ENCODE data around the gene UIMC1.

The UIMC1 gene

DNA sequence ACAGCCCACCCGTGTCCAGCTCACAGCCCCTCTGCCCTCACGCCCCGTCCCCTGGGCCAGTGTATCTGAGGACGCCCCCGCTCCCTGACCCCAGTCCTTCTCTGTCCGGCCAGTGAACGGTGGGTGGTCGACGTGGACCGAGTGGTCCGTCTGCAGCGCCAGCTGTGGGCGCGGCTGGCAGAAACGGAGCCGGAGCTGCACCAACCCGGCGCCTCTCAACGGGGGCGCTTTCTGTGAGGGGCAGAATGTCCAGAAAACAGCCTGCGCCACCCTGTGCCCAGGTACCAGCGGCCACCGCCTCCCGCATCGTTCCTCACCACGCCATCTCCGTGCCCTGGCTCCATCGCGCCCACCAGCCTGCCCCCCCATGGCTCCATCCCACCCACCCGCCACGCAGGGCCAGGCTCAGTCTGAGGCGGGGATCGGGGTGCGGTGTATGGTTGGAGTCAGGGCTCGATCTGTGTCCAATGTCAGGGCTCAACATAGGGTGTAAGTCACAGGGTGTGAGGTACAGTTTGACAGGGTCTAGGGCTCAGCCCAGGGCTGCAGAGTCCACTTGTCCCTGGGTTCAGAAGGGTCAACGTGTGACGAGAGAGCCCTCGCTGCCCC lies 137.0 kb downstream of the UIMC1 start:
- H3K4me1 Mint-ChIP-seq: peaks cover 22% of the 10 kb centered on the region
- peaks cover 0 to 23% of the 10 kb centered on the region in 2 donors for H3K9me3 Mint-ChIP-seq
- H3K27ac Mint-ChIP-seq: no peak overlapping the region
- peak; percentile 40 for ATAC-seq
- H3K4me3 Mint-ChIP-seq: no peak overlapping the region
- H3K27me3 Mint-ChIP-seq: peaks cover 42% of the 10 kb centered on the region
- no peak for DNase-seq

DNA sequence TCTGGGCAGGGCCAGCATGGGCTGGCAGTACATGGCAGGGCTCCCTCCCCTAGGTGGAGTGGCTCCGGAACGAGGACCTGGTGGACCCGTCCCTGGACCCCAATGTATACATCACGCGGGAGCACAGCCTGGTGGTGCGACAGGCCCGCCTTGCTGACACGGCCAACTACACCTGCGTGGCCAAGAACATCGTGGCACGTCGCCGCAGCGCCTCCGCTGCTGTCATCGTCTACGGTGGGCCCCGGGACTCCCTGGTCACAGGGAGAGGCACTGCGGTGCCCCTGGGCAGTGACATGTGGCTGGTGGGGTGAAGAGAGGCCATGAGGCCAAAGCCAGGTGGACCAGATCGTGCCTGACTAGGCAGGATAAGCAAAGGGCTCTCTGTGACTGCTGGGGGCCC lies 137.8 kb downstream of the UIMC1 start:
- Mint-ChIP-seq H3K27ac (no peak overlapping the region), H3K4me1 (peaks cover 19% of the 10 kb centered on the region), H3K27me3 (peaks cover 42% of the 10 kb centered on the region), H3K4me3 (no peak overlapping the region), H3K9me3 (peaks cover 0 to 19% of the 10 kb centered on the region in 2 donors)
- no peak for ATAC-seq
- DNase-seq: no peak

DNA sequence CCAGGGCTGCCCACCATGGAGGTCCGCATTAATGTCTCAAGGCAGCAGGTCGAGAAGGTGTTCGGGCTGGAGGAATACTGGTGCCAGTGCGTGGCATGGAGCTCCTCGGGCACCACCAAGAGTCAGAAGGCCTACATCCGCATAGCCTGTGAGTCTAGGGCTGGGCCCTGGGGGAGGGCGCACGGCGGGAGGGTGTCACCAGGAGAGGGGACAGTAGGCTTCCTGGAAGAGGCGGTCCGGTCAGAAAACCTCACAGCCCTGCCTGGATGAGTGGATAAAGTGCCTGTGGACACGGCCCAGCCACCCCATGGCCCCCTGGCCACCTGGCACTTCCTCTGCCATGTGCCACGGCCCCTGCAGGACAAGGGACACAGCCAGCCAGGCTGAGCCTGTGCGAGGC lies 138.5 kb downstream of the UIMC1 start:
- Mint-ChIP-seq H3K27me3 (peaks cover 47% of the 10 kb centered on the region), H3K27ac (no peak overlapping the region), H3K4me1 (peaks cover 15% of the 10 kb centered on the region), H3K9me3 (peaks cover 0 to 13% of the 10 kb centered on the region in 2 donors), H3K4me3 (no peak overlapping the region)
- ATAC-seq (no peak), DNase-seq (no peak)

DNA sequence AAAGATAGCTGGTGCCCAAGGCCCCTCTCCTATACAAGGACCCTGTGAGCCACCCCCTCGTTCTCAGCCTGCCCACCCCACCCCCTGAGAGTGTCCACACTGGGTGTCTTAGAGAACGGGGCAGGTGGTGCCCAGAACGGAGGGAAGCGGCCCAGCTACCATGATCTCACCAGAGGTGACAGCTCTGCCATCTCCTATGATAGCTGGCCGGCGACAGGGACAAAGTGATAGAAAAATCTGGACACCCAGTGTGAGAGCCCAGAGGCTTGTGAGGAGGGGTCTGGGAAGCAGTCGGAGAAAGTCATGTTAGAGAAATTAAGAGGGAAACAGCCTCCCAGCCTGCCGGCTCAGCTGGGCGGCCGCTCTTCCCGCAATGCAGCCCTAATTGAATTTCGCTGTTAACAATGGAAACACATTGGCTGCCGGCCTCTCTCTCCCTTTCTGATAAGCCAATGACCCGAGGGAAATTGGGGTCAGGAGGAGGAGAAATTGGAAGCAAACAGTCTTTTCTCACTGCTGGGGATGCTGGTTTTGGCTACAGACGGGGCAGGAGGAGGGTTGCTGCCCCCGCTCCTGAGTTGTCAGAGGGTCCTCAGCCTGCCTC lies 139.8 kb downstream of the UIMC1 start:
- peaks cover 60% of the 10 kb centered on the region for H3K27me3 Mint-ChIP-seq
- ATAC-seq: no peak
- H3K9me3 Mint-ChIP-seq: peaks cover 0 to 8% of the 10 kb centered on the region in 2 donors

DNA sequence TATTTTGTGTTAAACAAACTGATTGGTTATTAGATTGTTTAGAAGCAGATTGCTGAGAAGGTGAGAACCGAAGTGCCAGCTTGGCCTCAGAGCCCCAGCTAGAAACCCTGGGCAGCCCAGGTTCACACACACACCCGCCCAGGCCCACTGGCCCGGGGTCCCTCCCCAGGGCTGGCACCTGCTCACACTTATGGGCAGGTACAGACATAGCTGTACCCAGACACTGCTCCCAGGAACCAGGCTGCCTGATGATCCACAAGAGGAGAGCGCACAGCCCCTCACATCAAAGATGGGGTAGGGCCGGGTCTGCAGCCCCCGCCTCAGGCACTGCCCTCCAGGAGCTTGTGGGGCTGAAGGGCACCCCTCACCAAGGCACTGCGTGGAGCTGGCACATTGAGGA lies 140.6 kb downstream of the UIMC1 start:
- Mint-ChIP-seq H3K9me3 (peaks cover 0 to 8% of the 10 kb centered on the region in 2 donors), H3K27ac (no peak overlapping the region), H3K4me3 (no peak overlapping the region), H3K4me1 (peaks cover 17% of the 10 kb centered on the region), H3K27me3 (peaks cover 69% of the 10 kb centered on the region)
- ATAC-seq: no peak
- DNase-seq: no peak

More for the DNA sequence above, 139.8 kb downstream of the UIMC1 start:
- H3K27ac Mint-ChIP-seq: no peak overlapping the region
- H3K4me3 Mint-ChIP-seq: no peak overlapping the region
- peaks cover 17% of the 10 kb centered on the region for H3K4me1 Mint-ChIP-seq
- no peak for DNase-seq

- Mint-ChIP-seq H3K4me1 (peaks cover 11% of the 10 kb centered on the region), H3K9me3 (no peaks in the 10 kb centered on the region), H3K27me3 (peaks cover 79% of the 10 kb centered on the region), H3K4me3 (no peak overlapping the region), H3K27ac (no peak overlapping the region)
- DNase-seq (no peak), ATAC-seq (no peak)
These were observed 141.8 kb downstream of the UIMC1 start for GRCh38 chr5:176864755-176865154.

GRCh38 chr5:176863765-176864098 lies 142.8 kb downstream of the UIMC1 start:
- Mint-ChIP-seq H3K9me3 (no peaks in the 10 kb centered on the region), H3K27me3 (peaks cover 80% of the 10 kb centered on the region), H3K4me1 (peaks cover 7% of the 10 kb centered on the region), H3K4me3 (no peak overlapping the region), H3K27ac (no peak overlapping the region)
- DNase-seq: no peak
- ATAC-seq: no peak

DNA sequence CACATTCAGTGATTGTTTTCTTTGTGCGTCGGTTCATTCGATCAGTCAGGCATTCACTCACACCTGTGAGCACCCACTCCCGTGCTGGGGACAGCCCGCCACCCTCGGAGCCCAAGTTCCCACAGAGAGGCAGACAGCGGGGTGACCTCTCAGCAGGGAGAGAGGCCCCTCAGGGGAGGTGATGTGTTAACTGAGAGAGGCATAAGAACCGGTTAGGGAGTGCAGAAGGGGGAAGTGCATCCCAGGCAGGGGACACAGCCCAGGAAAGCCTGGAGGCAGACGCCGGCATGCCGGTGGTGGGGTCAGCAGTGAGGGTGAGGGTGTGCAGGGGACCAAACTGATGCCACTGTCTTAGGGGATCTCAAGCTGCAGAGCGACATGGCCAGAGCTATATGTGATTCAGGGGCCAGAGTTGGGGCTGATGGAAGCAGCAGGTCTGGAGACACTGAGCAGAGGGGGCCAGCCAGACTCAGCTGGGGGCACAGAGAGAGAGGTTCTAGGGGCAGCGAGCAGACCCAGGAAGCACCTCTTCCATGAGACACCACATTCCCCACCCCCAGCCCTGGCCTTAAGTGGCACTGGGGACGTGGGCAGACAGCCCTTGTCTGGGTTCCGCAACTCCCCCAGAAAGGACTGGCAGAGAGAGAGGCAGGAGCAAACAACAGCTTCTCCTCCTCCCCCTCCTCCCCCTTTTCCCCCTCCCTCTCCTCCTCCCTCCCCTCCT lies 143.4 kb downstream of the UIMC1 start:
- Mint-ChIP-seq H3K27me3 (peaks cover 85% of the 10 kb centered on the region), H3K27ac (no peak overlapping the region), H3K4me1 (peaks cover 5% of the 10 kb centered on the region), H3K9me3 (no peaks in the 10 kb centered on the region), H3K4me3 (no peak overlapping the region)
- DNase-seq: no peak
- no peak for ATAC-seq

DNA sequence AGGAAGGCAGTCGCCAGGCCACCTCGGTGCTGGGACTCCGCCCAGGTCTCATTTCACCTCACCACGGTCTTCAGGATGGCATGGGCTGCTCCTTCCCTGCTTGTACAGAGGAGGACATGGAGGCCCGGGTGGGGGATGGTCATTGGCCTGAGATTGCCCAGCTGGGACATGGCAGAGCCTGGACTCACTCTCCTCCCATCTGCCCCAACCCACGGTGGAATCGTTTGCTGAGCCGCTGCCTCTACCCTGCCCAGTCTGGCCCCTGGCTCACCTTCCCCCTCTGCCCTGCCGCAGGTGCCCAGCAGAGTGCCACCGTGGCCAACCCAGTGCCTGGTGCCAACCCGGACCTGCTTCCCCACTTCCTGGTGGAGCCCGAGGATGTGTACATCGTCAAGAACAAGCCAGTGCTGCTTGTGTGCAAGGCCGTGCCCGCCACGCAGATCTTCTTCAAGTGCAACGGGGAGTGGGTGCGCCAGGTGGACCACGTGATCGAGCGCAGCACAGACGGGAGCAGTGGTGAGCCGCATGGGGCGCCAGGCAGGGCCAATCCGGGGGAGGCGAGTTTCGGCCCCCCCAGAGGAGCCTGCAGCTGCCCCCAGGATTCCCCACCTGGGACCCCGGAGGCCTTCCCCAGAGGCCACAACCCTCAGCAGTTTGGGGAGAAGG lies 144.1 kb downstream of the UIMC1 start:
- ATAC-seq (no peak), DNase-seq (no peak)
- H3K27me3 Mint-ChIP-seq: peaks cover 89% of the 10 kb centered on the region

DNA sequence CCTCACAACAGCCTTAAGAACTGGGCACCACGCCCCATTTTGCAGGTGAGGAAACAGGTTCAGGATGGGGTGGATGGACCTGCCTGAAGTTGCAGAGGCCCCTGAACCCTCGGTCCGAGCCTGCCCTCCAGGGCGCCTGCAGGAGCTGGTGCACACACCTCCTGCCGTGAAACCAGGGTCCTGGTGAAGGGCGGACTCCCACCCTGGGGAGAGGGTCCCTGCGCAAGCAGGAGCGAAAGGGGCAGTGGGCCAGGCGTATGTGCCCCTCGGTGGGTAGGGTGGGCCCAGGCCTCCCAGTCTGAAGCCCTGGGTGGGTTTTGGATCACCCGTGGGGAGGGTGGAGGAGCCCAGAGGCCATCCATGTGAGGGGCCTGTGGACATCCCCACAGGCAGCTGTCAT lies 145.3 kb downstream of the UIMC1 start:
- no peak for DNase-seq
- H3K4me1 Mint-ChIP-seq: peaks cover 5% of the 10 kb centered on the region
- H3K27me3 Mint-ChIP-seq: peaks cover 87% of the 10 kb centered on the region
- no peaks in the 10 kb centered on the region for H3K9me3 Mint-ChIP-seq
- H3K27ac Mint-ChIP-seq: no peak overlapping the region
- peak; percentile 21 for ATAC-seq
- no peak overlapping the region for H3K4me3 Mint-ChIP-seq

More for the DNA sequence above, 144.1 kb downstream of the UIMC1 start:
- H3K4me3 Mint-ChIP-seq: no peak overlapping the region
- H3K9me3 Mint-ChIP-seq: no peaks in the 10 kb centered on the region
- no peak overlapping the region for H3K27ac Mint-ChIP-seq
- peaks cover 5% of the 10 kb centered on the region for H3K4me1 Mint-ChIP-seq

DNA sequence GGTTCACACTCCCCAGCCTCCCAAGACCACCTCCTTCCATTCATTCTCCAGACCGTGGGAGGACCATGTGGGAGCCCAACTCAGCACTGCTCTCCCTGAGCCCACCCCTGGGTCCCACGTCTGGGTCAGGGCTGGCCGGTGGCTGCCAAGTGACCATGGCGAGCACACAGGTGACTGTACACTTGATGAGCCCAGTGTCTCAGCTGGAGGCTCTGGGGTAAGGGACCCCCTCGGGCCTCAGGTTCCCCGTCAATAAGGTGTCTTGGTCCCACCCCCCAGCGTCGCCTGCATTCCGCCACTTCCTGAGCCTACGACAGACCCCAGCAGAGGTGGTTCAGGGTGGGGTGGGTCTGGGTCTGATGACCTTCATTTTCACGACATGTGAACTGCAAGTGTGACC lies 146.2 kb downstream of the UIMC1 start:
- Mint-ChIP-seq H3K9me3 (no peaks in the 10 kb centered on the region), H3K27ac (no peak overlapping the region), H3K4me1 (peaks cover 5% of the 10 kb centered on the region), H3K27me3 (peaks cover 78% of the 10 kb centered on the region), H3K4me3 (no peak overlapping the region)
- DNase-seq: no peak
- ATAC-seq: no peak

DNA sequence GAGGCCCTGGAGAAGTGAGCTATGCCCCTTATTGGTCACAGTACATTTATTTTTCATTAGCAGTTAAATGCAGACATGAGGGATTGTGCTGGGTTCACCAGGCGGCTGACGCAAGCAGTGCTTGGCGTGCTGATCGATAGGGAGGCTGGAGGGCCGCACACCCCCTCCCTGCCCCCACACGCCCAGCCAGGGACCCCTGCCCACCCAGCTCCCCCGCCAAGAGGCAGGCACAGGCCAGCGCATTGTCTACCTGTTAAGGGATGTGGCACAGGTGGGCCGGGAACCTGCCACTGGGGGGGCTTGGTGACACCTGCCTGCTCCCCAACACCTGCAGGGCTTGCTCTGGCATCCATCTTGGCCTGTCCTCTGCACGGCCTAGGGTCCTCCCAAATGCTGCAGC lies 146.7 kb downstream of the UIMC1 start:
- Mint-ChIP-seq H3K9me3 (no peaks in the 10 kb centered on the region), H3K27ac (no peak overlapping the region)
- DNase-seq: no peak

GRCh38 chr5:176857894-176858273 lies 148.7 kb downstream of the UIMC1 start:
- peaks cover under 1% of the 10 kb centered on the region for H3K4me1 Mint-ChIP-seq

More for the DNA sequence above, 146.7 kb downstream of the UIMC1 start:
- no peak overlapping the region for H3K4me3 Mint-ChIP-seq
- H3K4me1 Mint-ChIP-seq: peaks cover 5% of the 10 kb centered on the region
- ATAC-seq: no peak
- peaks cover 73% of the 10 kb centered on the region for H3K27me3 Mint-ChIP-seq

DNA sequence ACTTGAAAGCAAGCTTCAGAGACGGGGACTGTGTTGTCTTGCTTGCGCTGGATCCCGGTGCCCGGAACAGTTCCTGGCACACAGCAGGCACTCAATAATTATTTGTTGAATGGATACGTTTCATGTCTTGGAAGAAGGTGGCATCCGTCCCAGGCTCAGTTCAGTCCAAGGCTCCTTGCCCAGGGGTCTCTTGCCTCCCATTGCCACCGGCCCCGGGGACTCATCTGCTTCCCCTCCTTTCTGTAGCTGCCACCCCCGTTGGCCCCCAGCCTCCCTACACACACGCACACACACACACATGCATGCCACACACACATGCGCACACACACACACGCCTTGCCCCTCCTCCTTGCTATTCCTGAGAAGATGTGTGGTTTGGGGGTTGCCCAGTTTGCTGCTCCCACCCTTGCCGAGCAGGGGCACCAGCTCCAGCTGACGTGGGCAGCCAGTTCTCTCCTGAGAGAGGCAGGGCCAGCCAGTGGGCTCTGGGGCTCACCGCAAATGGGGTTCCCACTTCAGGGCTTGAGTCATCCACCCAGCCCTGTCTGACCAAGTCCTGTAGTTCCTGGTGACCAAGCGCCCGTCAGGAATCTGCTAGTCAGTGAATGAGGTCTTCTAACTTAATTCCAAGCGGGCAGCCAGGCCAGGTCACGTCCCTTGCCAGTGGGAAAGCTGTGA lies 149.2 kb downstream of the UIMC1 start:
- Mint-ChIP-seq H3K4me1 (no peaks in the 10 kb centered on the region), H3K27ac (peak overlapping the region in 1 of 2 donors; percentile 16), H3K9me3 (no peaks in the 10 kb centered on the region), H3K4me3 (no peak overlapping the region), H3K27me3 (peaks cover 55% of the 10 kb centered on the region)
- DNase-seq (no peak), ATAC-seq (no peak)

More at GRCh38 chr5:176857894-176858273, 148.7 kb downstream of the UIMC1 start:
- ATAC-seq: no peak
- no peak for DNase-seq
- Mint-ChIP-seq H3K9me3 (no peaks in the 10 kb centered on the region), H3K27ac (no peak overlapping the region), H3K27me3 (peaks cover 56% of the 10 kb centered on the region), H3K4me3 (no peak overlapping the region)

GRCh38 chr5:176856746-176857145 lies 149.8 kb downstream of the UIMC1 start:
- peak overlapping the region in 1 of 2 donors; percentile 16 for H3K27ac Mint-ChIP-seq
- no peak overlapping the region for H3K4me3 Mint-ChIP-seq
- DNase-seq (no peak), ATAC-seq (no peak)
- no peaks in the 10 kb centered on the region for H3K4me1 Mint-ChIP-seq
- H3K9me3 Mint-ChIP-seq: no peaks in the 10 kb centered on the region
- H3K27me3 Mint-ChIP-seq: peaks cover 49% of the 10 kb centered on the region

Measured in stimulated activated naive CD8-positive, alpha-beta T cell treated with anti-CD3 and anti-CD28 coated beads, Interleukin-15, amount 100 ng/mL, for 72 hours (primary cell).